AG09309 (cell line): ENCODE measurements around the gene PRXL2A.
"Not testable (repeated sequence)": the region's sequence is repeated elsewhere in the genome, so short reads cannot be mapped to it uniquely, and the experiment has no call there.

Experiments
- DNase-seq: peaks from one replicate; pipeline ENCODE4 v3.0.0-alpha.2; 2010; ENCODE audit warnings: low read depth
- H3K4me3 ChIP-seq: 2 replicates; pipeline ENCODE4 v1.5.1; 2011; ENCODE audit warnings: mild to moderate bottlenecking, low read depth, low read length, moderate library complexity; ENCODE audit not compliant: control insufficient read depth
- CTCF ChIP-seq: IDR thresholded peaks from 2 replicates; pipeline ENCODE4 v1.5.1; 2011; ENCODE audit warnings: mild to moderate bottlenecking, low read depth, low read length, inconsistent platforms; ENCODE audit not compliant: insufficient read depth, control insufficient read depth; ENCODE audit errors: missing control alignments

Gene PRXL2A

DNA sequence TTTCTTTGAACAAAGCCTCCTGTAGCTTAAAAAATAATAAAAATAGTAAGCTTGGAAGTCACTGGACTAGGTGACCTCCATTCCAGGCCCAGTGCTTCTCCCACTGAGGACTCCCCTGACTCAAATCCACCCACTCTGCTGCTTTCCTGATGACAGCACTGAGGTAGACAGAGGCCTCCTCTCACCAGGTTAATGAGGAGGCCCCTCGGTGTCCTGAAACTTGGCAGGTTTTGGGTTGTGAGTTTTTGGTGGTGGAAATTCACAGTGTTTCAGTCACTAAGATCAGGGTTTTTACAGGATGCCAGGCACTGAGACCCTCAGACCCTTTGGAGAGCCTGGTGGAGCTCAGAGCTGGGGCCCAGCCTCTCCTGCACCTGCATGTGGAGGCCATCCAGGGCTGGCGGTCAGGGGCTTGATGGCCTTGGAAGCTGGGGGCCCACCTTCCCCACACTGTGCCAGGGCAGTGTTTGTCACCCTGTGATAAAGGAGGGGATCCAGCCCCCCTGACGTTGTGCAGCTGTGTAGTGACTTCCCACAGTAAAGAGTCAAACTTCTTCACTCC is 64.8 kb downstream of the PRXL2A start:
- no peak for TF ChIP-seq CTCF
- no peak overlapping the region for H3K4me3 ChIP-seq
- DNase-seq, result no peak

- no peak overlapping the region for H3K4me3 ChIP-seq
- TF ChIP-seq CTCF, result no peak
- no peak for DNase-seq
These were observed 65.6 kb downstream of the PRXL2A start for GRCh38 chr10:80473692-80474596.

DNA sequence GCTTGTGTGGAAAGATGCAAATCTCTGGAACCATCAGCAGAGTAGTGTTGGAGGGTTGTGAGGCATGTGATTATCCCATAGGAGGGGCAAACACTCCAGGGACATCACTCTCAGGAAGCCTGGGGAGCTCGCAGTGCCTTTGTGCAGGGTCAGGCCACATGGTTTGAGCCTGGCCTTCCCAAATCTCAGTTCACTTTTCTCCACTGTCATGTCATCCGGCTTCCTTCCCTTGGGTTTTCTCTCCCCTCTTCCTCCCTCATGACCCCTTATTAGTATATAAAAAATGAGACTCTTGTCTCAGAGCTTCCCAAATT is 66.2 kb downstream of the PRXL2A start:
- no peak overlapping the region for H3K4me3 ChIP-seq
- DNase-seq, result no peak
- TF ChIP-seq CTCF, result no peak

DNA sequence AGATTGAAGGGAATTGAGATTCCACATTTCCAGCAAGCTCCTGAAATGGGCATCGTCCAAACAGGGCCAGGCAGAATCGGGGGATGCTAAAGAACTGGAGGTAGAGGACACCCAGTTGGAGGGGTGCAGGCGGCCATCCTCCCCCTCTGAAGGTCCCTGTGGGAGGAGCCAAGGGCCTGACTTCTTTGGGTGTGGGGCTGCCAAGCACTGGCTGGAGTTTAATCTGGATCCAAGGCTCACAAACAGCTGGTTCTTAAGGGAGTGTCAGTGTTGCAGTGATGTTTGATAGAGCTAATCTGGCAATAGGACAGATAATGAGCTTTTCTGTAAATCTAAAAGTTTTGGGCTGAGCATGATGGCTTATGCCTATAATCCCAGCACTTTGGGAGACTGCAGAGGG is 66.6 kb downstream of the PRXL2A start:
- DNase-seq, result no peak
- H3K4me3 ChIP-seq, result no peak overlapping the region
- no peak for TF ChIP-seq CTCF

- not testable (repeated sequence) for H3K4me3 ChIP-seq, DNase-seq
These were observed 67.3 kb downstream of the PRXL2A start for GRCh38 chr10:80475641-80476040.

DNA sequence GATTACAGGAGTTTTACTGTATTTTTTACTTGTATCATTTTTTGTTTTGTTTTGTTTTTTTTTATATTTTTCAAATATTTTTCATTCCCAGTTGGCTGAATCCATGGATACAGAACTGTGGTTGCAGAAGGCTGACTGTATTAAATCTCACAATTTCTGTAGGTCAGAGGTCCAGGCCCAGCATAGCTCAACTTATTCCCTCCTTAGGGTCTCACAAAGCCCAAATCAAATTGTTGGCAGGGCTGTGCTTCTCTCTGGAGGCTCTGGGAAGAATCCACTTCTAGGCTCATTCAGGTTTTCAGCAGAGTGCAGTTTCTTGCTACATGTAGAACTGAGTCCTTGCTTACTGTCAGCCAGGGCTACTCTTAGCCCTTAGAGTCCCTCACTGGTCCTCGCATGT is 68.3 kb downstream of the PRXL2A start:
- DNase-seq, result no peak
- H3K4me3 ChIP-seq, result no peak overlapping the region
- TF ChIP-seq CTCF, result no peak

DNA sequence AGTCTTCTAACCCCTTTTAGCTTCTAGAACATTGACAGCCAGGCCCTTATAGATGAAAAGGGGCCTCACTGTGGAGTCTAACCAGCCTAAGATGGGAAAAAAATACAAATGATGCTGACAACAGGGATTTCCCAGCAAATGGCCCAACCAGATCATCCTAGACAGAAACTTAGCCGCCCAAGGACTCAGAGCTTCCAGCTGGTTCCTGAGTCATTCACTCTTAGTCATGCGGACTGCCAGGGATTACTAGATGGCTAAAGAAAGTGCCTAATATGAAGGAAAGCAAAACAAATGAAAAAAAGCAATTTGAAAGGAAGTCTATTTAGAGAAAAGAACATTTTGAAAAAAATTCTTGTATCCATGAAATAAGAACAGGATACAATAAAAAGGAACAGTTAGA is 69.5 kb downstream of the PRXL2A start:
- no peak for DNase-seq
- H3K4me3 ChIP-seq, result no peak overlapping the region
- no peak for TF ChIP-seq CTCF

DNA sequence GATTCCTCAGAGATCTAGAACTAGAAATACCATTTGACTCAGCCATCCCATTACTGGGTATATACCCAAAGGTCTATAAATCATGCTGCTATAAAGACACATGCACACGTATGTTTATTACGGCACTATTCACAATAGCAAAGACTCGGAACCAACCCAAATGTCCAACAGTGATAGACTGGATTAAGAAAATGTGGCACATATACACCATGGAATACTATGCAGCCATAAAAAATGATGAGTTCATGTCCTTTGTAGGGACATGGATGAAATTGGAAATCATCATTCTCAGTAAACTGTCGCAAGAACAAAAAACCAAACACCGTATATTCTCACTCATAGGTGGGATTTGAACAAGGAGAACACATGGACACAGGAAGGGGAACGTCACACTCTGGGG is 72.0 kb downstream of the PRXL2A start:
- DNase-seq, H3K4me3 ChIP-seq: not testable (repeated sequence)
